MCF 10A (cell line): ENCODE data around the gene NAA35. TPM values are rescaled to one million over a fixed set of nuclear protein-coding genes. Genes with fewer than 3 reads are reported as not detected.

Source experiments
- BruUV-seq: library from RNA; stranded (reverse); fragments of 400-500 nt; replicated peaks from 2 replicates; lab custom pipeline; 2021; lab: Mats Ljungman, UMichigan
- CTCF ChIA-PET: fragments of 300-600 bp; sonication (Branson Sonifier 250); formaldehyde crosslinking; extraction: SDS; loops from one replicate; lab custom pipeline; 2021; ENCODE audit warnings: antibody characterized with exemption, inconsistent platforms; lab: Yijun Ruan, JAX
- POLR2A ChIA-PET: fragments of 300-600, 350-650 bp; sonication (Branson Sonifier 250); formaldehyde crosslinking; extraction: SDS; loops from one replicate; lab custom pipeline; 2020; ENCODE audit warnings: antibody characterized with exemption, inconsistent platforms; lab: Yijun Ruan, JAX
- DNase-seq: peaks from one replicate; pipeline ENCODE4 v3.0.0-alpha.2; 2018; ENCODE audit not compliant: unreplicated experiment
- H3K27ac Mint-ChIP-seq: one replicate; pipeline ENCODE4 v1.8.0; 2022; ENCODE audit warnings: mild to moderate bottlenecking, low read depth, mixed read lengths; ENCODE audit not compliant: unreplicated experiment
- H3K27me3 Mint-ChIP-seq: one replicate; pipeline ENCODE4 v1.8.0; 2022; ENCODE audit warnings: mixed read lengths; ENCODE audit not compliant: insufficient read depth, unreplicated experiment
- H3K36me3 Mint-ChIP-seq: one replicate; pipeline ENCODE4 v1.8.0; 2022; ENCODE audit warnings: mild to moderate bottlenecking, moderate library complexity, mixed read lengths; ENCODE audit not compliant: insufficient read depth, unreplicated experiment
- H3K4me1 Mint-ChIP-seq: one replicate; pipeline ENCODE4 v1.8.0; 2022; ENCODE audit warnings: mixed read lengths; ENCODE audit not compliant: insufficient read depth, unreplicated experiment
- H3K4me3 Mint-ChIP-seq: one replicate; pipeline ENCODE4 v1.8.0; 2022; ENCODE audit warnings: mild to moderate bottlenecking, moderate library complexity, mixed read lengths; ENCODE audit not compliant: unreplicated experiment
- H3K9me3 Mint-ChIP-seq: one replicate; pipeline ENCODE4 v1.8.0; 2022; ENCODE audit warnings: mixed read lengths; ENCODE audit not compliant: unreplicated experiment
- CTCF ChIP-seq: fragments of 200-600 bp; IDR thresholded peaks from one replicate; pipeline ENCODE4 v1.8.0; 2022; ENCODE audit warnings: antibody characterized with exemption, mild to moderate bottlenecking; ENCODE audit not compliant: unreplicated experiment
- intact Hi-C: fragments of 100-400 bp; cut with micrococcal nuclease; formaldehyde crosslinking; loops from 2 replicates; pipeline ENCODE4 v1.14.1; 2022
- total RNA-seq: library from RNA; stranded (reverse); gene quantifications from 2 replicates; pipeline ENCODE4 v1.2.3, GENCODE V29; 2022

NAA35 gene
- total RNA-seq, 1 experiment from 2014 or later, result 36.2 TPM

DNA sequence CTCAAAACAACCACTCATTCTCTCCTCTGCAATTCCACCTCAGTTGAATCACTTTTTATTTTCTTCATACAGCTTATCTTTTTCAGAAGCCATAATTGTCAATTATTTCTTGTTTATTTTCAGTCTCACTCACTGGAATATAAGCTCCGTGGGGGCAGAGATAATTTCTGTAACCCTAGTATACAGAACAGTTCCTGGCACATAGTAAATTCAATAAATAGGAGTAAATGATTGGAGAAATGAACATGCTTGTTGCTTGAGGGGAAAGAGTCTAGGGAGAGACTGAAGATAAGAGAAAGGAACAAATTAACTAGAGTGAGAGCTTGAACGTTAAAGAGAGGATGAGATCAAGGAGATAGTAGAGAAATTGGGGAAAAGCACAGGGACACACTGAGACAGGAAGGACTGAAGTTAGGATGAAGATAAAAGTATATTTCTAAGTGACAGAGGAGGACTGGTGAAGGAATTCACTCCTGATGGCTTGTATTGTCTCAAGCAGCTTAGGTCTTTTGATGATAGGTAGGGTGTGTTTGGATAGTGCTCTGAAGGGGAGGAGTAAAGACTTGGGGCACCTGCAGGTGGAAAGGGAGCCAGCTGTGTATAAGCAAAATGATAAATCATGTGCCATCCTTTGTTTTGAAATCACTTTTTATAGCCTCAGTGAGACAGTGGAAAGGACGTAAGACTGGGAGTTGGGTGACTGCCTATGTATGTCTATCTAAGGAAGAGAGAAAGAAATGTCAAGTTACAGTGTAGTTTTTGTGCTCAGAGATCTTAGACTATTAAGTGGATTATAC is 2.2 kb downstream of the NAA35 start:
- H3K9me3 Mint-ChIP-seq, result no peaks in the 10 kb centered on the region
- BruUV-seq, result TSS peak; percentile 32
- CTCF ChIA-PET, result interaction anchor here (0.6 to 1.1 kb wide), 2 partner anchors 124 to 378 kb away, joined by 3 read pairs; no protein-coding TSS in a partner anchor
- intact Hi-C loops, result no loop called here
- peaks cover 8% of the 10 kb centered on the region for H3K4me1 Mint-ChIP-seq
- no peak for DNase-seq
- H3K4me3 Mint-ChIP-seq, result no peak overlapping the region
- no peak for TF ChIP-seq CTCF
- H3K27ac Mint-ChIP-seq, result no peak overlapping the region
- POLR2A ChIA-PET, result interaction anchor here (0.6 to 1.3 kb wide), 3 partner anchors 18 to 565 kb away, joined by 3 read pairs; no protein-coding TSS in a partner anchor
- peaks cover 32% of the 10 kb centered on the region for H3K36me3 Mint-ChIP-seq
- no peaks in the 10 kb centered on the region for H3K27me3 Mint-ChIP-seq

DNA sequence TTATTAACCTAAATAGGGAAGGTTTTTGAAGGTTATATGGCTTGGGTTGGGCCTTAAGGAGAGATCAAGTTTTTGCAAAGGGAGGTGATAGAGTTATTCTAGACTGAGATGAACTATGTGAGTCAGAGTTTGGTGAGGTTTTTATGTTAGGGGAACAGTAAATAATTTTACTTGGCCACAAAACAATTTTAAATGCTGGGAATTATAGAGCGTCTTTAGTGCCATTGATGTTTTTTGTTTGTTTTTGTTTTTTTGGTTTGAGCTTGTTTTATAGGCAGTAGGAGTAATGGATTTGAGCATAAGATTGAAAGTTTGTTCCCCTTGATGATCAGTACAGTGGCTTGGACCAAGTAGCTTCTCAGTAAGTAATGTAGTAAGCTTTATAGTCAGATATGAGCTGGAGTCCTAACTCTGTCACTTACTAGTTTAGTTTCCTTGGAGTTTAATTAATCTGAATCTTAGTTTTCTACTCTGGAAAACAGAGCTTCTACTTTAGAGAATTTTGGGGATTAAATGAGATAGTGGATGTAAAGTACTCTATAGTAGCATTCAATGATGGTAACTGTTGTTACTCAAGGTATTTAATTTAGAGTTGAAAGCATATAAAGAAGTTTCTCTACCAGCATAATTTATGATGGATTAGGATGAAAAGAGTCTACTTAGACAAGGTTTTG is 2.9 kb downstream of the NAA35 start:
- Mint-ChIP-seq H3K27me3 (no peaks in the 10 kb centered on the region), H3K4me1 (peaks cover 8% of the 10 kb centered on the region), H3K27ac (no peak overlapping the region), H3K4me3 (no peak overlapping the region), H3K36me3 (peaks cover 37% of the 10 kb centered on the region), H3K9me3 (no peaks in the 10 kb centered on the region)
- CTCF ChIA-PET, result interaction anchor here (0.6 to 1.1 kb wide), 2 partner anchors 8 to 125 kb away, joined by 3 to 6 read pairs; no protein-coding TSS in a partner anchor
- POLR2A ChIA-PET, result interaction anchor here (1.1 to 1.3 kb wide), 2 partner anchors 17 to 343 kb away, joined by 3 read pairs; no protein-coding TSS in a partner anchor
- TF ChIP-seq CTCF, result no peak
- intact Hi-C loops, result no loop called here
- BruUV-seq, result no TSS peak
- no peak for DNase-seq

DNA sequence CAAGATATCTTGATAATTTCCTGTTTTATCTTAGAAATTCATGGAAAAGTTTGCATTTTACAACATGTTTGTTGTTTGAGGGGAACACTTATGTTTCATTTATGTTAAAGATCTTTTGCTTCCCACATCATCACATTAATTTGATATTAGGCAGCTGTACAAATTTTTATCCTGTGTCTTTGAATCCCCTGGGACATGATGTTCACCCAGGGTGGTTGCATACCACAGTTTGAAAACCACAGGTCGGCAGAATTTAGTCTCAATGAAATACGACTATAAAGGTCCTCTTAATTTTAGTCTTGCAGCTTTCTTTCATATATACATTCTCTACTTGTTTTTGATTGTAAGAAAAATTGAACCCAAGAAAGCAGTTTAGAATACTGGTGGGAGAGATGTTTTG is 3.7 kb downstream of the NAA35 start:
- H3K36me3 Mint-ChIP-seq, result peaks cover 45% of the 10 kb centered on the region
- no peaks in the 10 kb centered on the region for H3K27me3 Mint-ChIP-seq
- ChIA-PET POLR2A (no interaction called here), CTCF (interaction anchor here (0.6 kb wide), 2 partner anchors 7 to 296 kb away, joined by 3 to 6 read pairs; no protein-coding TSS in a partner anchor)
- no TSS peak for BruUV-seq
- no peak overlapping the region for H3K4me3 Mint-ChIP-seq
- peaks cover 13% of the 10 kb centered on the region for H3K4me1 Mint-ChIP-seq
- H3K27ac Mint-ChIP-seq, result no peak overlapping the region
- intact Hi-C loops, result no loop called here
- peaks cover 6% of the 10 kb centered on the region for H3K9me3 Mint-ChIP-seq
- TF ChIP-seq CTCF, result no peak
- DNase-seq, result no peak
